Glutamatergic neuron (in vitro differentiated cells): ENCODE results near the gene MYF5. TPM values are rescaled to one million over a fixed set of nuclear protein-coding genes. Genes with fewer than 3 reads are reported as not detected.

Experiments used
- DNase-seq: peaks from one replicate; pipeline ENCODE4 v3.0.0; 2022
- H3K27ac Mint-ChIP-seq: one replicate; pipeline ENCODE4 v1.8.0; 2020; ENCODE audit warnings: mild to moderate bottlenecking, mixed read lengths, inconsistent platforms; ENCODE audit not compliant: unreplicated experiment
- H3K27me3 Mint-ChIP-seq: one replicate; pipeline ENCODE4 v1.8.0; 2020; ENCODE audit warnings: mild to moderate bottlenecking, moderate library complexity, mixed read lengths, inconsistent platforms; ENCODE audit not compliant: unreplicated experiment
- H3K36me3 Mint-ChIP-seq: one replicate; pipeline ENCODE4 v1.8.0; 2020; ENCODE audit warnings: mild to moderate bottlenecking, mixed read lengths, inconsistent platforms; ENCODE audit not compliant: unreplicated experiment
- H3K4me1 Mint-ChIP-seq: one replicate; pipeline ENCODE4 v1.8.0; 2020; ENCODE audit warnings: mild to moderate bottlenecking, low read depth, mixed read lengths, inconsistent platforms; ENCODE audit not compliant: unreplicated experiment
- H3K4me3 Mint-ChIP-seq: one replicate; pipeline ENCODE4 v1.8.0; 2020; ENCODE audit warnings: mild to moderate bottlenecking, mixed read lengths, inconsistent platforms; ENCODE audit not compliant: unreplicated experiment
- H3K9me3 Mint-ChIP-seq: one replicate; pipeline ENCODE4 v1.8.0; 2020; ENCODE audit warnings: mild to moderate bottlenecking, moderate library complexity, mixed read lengths, inconsistent platforms; ENCODE audit not compliant: unreplicated experiment
- total RNA-seq: library from RNA; stranded (reverse); fragmentation: NEBNext Ultra II Directional; extraction: Animal tissue kit (Norgen Biotek cat#: 25700); gene quantifications from one replicate; pipeline ENCODE4 v1.2.1, GENCODE V29; 2021; ENCODE audit not compliant: unreplicated experiment
- TF ChIP-seq, protein P1 (sequence below): fragments of 200-600 bp; sonication (generic); IDR thresholded peaks from one replicate; pipeline ENCODE4 v1.5.0; 2021; ENCODE audit not compliant: partially characterized antibody, unreplicated experiment

MYF5 gene
- total RNA-seq, 1 donor from 2014 or later = not detected

- Mint-ChIP-seq H3K36me3 (no peaks in the 10 kb centered on the region), H3K27ac (no peak overlapping the region), H3K9me3 (no peaks in the 10 kb centered on the region), H3K4me1 (no peaks in the 10 kb centered on the region), H3K27me3 (no peaks in the 10 kb centered on the region), H3K4me3 (no peak overlapping the region)
- DNase-seq = no peak
- TF ChIP-seq, protein P1, sequence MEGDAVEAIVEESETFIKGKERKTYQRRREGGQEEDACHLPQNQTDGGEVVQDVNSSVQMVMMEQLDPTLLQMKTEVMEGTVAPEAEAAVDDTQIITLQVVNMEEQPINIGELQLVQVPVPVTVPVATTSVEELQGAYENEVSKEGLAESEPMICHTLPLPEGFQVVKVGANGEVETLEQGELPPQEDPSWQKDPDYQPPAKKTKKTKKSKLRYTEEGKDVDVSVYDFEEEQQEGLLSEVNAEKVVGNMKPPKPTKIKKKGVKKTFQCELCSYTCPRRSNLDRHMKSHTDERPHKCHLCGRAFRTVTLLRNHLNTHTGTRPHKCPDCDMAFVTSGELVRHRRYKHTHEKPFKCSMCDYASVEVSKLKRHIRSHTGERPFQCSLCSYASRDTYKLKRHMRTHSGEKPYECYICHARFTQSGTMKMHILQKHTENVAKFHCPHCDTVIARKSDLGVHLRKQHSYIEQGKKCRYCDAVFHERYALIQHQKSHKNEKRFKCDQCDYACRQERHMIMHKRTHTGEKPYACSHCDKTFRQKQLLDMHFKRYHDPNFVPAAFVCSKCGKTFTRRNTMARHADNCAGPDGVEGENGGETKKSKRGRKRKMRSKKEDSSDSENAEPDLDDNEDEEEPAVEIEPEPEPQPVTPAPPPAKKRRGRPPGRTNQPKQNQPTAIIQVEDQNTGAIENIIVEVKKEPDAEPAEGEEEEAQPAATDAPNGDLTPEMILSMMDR = no peak
Measured at GRCh38 chr12:80690513-80690912, 26.2 kb upstream of the MYF5 start.

- Mint-ChIP-seq H3K27ac (no peak overlapping the region), H3K27me3 (no peaks in the 10 kb centered on the region), H3K9me3 (no peaks in the 10 kb centered on the region)
Measured at GRCh38 chr12:80692114-80692513, 24.6 kb upstream of the MYF5 start.

GRCh38 chr12:80697270-80697887 lies 19.3 kb upstream of the MYF5 start:
- DNase-seq = no peak
- no peak overlapping the region for H3K27ac Mint-ChIP-seq
- H3K4me1 Mint-ChIP-seq = no peaks in the 10 kb centered on the region
- no peaks in the 10 kb centered on the region for H3K36me3 Mint-ChIP-seq
- H3K4me3 Mint-ChIP-seq = no peak overlapping the region
- no peaks in the 10 kb centered on the region for H3K9me3 Mint-ChIP-seq
- TF ChIP-seq, protein P1 = no peak
- H3K27me3 Mint-ChIP-seq = no peaks in the 10 kb centered on the region

More at GRCh38 chr12:80692114-80692513, 24.6 kb upstream of the MYF5 start:
- Mint-ChIP-seq H3K4me3 (no peak overlapping the region), H3K36me3 (no peaks in the 10 kb centered on the region), H3K4me1 (no peaks in the 10 kb centered on the region)
- TF ChIP-seq, protein P1 = no peak
- DNase-seq = no peak

DNA sequence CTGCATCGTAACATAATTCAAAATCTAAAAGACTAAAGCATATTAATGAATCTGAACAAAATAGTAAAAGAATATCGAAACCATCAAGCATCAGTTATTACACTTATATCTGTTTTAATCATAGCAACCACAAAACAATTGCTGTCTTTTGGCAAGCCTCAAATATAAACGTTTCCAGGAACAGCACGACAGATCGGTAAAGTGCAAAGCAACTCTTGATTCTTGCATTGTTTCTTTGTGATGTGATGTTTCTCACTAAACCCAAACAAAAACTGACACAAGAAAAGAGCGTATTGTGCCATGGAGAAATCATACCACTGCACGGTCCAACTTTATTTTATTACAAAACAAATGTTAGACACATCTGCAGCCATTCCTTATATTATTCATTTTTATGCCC lies 18.5 kb upstream of the MYF5 start:
- no peaks in the 10 kb centered on the region for H3K36me3 Mint-ChIP-seq
- TF ChIP-seq, protein P1 = no peak
- no peaks in the 10 kb centered on the region for H3K9me3 Mint-ChIP-seq
- DNase-seq = no peak
- H3K27ac Mint-ChIP-seq = no peak overlapping the region
- H3K4me1 Mint-ChIP-seq = no peaks in the 10 kb centered on the region
- H3K27me3 Mint-ChIP-seq = no peaks in the 10 kb centered on the region
- no peak overlapping the region for H3K4me3 Mint-ChIP-seq

DNA sequence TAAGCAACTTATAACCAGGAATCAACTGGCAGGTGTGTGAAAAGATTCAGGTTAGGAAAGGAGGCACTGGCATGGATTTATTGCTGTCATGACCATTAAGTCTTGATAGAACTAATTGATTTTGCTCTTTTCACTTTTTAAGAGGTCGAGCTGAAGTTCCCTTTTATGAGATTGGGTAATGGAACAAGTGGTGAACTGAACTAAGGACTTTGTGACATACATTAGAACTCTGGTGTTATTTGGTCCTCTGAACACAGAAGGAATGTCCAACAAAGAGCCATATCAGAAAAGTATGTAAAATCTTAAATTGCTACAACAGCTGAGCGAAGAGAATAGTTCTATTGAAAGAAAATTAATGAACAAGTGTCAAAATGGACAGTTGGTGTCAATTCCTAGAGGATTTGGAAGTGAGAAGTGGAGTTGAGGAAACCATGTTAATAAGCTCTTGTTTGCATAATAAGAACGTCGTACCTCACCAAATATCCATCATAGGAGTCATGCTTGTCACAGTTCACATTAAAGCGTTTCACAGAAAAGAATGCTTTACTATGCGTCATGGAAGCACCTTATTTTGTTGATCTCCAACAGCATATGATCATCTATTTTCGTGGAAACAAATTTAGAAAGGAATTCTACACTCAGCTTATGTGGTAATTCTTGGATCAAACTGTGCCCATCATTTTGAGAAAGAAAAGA lies 17.7 kb upstream of the MYF5 start:
- Mint-ChIP-seq H3K9me3 (no peaks in the 10 kb centered on the region), H3K4me3 (no peak overlapping the region), H3K27ac (no peak overlapping the region), H3K4me1 (no peaks in the 10 kb centered on the region), H3K36me3 (no peaks in the 10 kb centered on the region), H3K27me3 (no peaks in the 10 kb centered on the region)
- no peak for DNase-seq
- TF ChIP-seq, protein P1 = no peak
